ENCODE results near the gene HPCAL1. TPM values are rescaled to one million over a fixed set of nuclear protein-coding genes. Genes with fewer than 3 reads are reported as not detected.
"Not testable (repeated sequence)": the region's sequence is repeated elsewhere in the genome, so short reads cannot be mapped to it uniquely, and the experiment has no call there.

The HPCAL1 gene
- total RNA-seq, 1 donor from 2014 or later = 77.1 TPM

- intact Hi-C loops (cut with micrococcal nuclease) = no loop called here
- H3K27ac Mint-ChIP-seq = no peak overlapping the region
- H3K4me1 Mint-ChIP-seq = peaks cover 10% of the 10 kb centered on the region
- DNase-seq = no peak
- H3K27me3 Mint-ChIP-seq = peaks cover 5% of the 10 kb centered on the region
- H3K36me3 Mint-ChIP-seq (ENCODE audit: low read depth) = no peaks in the 10 kb centered on the region
- no peak overlapping the region for H3K4me3 Mint-ChIP-seq
- no peaks in the 10 kb centered on the region for H3K9me3 Mint-ChIP-seq
Observed at GRCh38 chr2:10285191-10285555, 17.5 kb upstream of the HPCAL1 start.

GRCh38 chr2:10285556-10286198 is 17.0 kb upstream of the HPCAL1 start:
- no peaks in the 10 kb centered on the region for H3K9me3 Mint-ChIP-seq
- peaks cover 10% of the 10 kb centered on the region for H3K4me1 Mint-ChIP-seq
- no peak for DNase-seq
- H3K27ac Mint-ChIP-seq = no peak overlapping the region
- no peaks in the 10 kb centered on the region for H3K36me3 Mint-ChIP-seq (ENCODE audit: low read depth)
- intact Hi-C loops (cut with micrococcal nuclease) = no loop called here
- H3K27me3 Mint-ChIP-seq = peaks cover 5% of the 10 kb centered on the region
- no peak overlapping the region for H3K4me3 Mint-ChIP-seq

- DNase-seq = no peak
- Mint-ChIP-seq H3K9me3 (no peaks in the 10 kb centered on the region), H3K4me1 (peaks cover 10% of the 10 kb centered on the region), H3K4me3 (no peak overlapping the region), H3K27me3 (peaks cover 5% of the 10 kb centered on the region), H3K27ac (no peak overlapping the region), H3K36me3 (ENCODE audit: low read depth) (no peaks in the 10 kb centered on the region)
- intact Hi-C loops (cut with micrococcal nuclease) = no loop called here
Observed at GRCh38 chr2:10286216-10287037, 16.3 kb upstream of the HPCAL1 start.

- Mint-ChIP-seq H3K4me1 (peaks cover 10% of the 10 kb centered on the region), H3K36me3 (ENCODE audit: low read depth) (no peaks in the 10 kb centered on the region), H3K4me3 (no peak overlapping the region), H3K27me3 (peaks cover 5% of the 10 kb centered on the region), H3K9me3 (no peaks in the 10 kb centered on the region), H3K27ac (no peak overlapping the region)
- intact Hi-C loops (cut with micrococcal nuclease) = no loop called here
- no peak for DNase-seq
Observed at GRCh38 chr2:10287761-10288160, 14.9 kb upstream of the HPCAL1 start.

GRCh38 chr2:10288606-10289005 is 14.1 kb upstream of the HPCAL1 start:
- Mint-ChIP-seq H3K4me1 (peaks cover 5% of the 10 kb centered on the region), H3K4me3 (no peak overlapping the region), H3K27ac (no peak overlapping the region), H3K27me3 (peaks cover 8% of the 10 kb centered on the region), H3K9me3 (no peaks in the 10 kb centered on the region), H3K36me3 (ENCODE audit: low read depth) (no peaks in the 10 kb centered on the region)
- DNase-seq = no peak
- intact Hi-C loops (cut with micrococcal nuclease) = no loop called here

- peaks cover 8% of the 10 kb centered on the region for H3K27me3 Mint-ChIP-seq
Observed at GRCh38 chr2:10289352-10289751, 13.4 kb upstream of the HPCAL1 start.

GRCh38 chr2:10289891-10290290 is 12.8 kb upstream of the HPCAL1 start:
- no peak for DNase-seq
- Mint-ChIP-seq H3K27ac (no peak overlapping the region), H3K36me3 (ENCODE audit: low read depth) (no peaks in the 10 kb centered on the region), H3K4me3 (no peak overlapping the region), H3K4me1 (peaks cover 3% of the 10 kb centered on the region), H3K27me3 (peaks cover 8% of the 10 kb centered on the region), H3K9me3 (no peaks in the 10 kb centered on the region)
- intact Hi-C loops (cut with micrococcal nuclease) = no loop called here

More at GRCh38 chr2:10289352-10289751, 13.4 kb upstream of the HPCAL1 start:
- Mint-ChIP-seq H3K9me3 (no peaks in the 10 kb centered on the region), H3K27ac (no peak overlapping the region), H3K4me3 (no peak overlapping the region), H3K4me1 (peaks cover 4% of the 10 kb centered on the region), H3K36me3 (ENCODE audit: low read depth) (no peaks in the 10 kb centered on the region)
- DNase-seq = no peak
- intact Hi-C loops (cut with micrococcal nuclease) = no loop called here

GRCh38 chr2:10291376-10291775 is 11.3 kb upstream of the HPCAL1 start:
- H3K4me1 Mint-ChIP-seq; H3K36me3 Mint-ChIP-seq (ENCODE audit: low read depth); H3K27ac Mint-ChIP-seq; H3K4me3 Mint-ChIP-seq; H3K27me3 Mint-ChIP-seq; intact Hi-C loops (cut with micrococcal nuclease); DNase-seq; H3K9me3 Mint-ChIP-seq: not testable (repeated sequence)

GRCh38 chr2:10292033-10292432 is 10.7 kb upstream of the HPCAL1 start:
- Mint-ChIP-seq H3K27me3 (peaks cover 5% of the 10 kb centered on the region), H3K36me3 (ENCODE audit: low read depth) (no peaks in the 10 kb centered on the region), H3K4me3 (no peak overlapping the region), H3K9me3 (no peaks in the 10 kb centered on the region), H3K4me1 (peaks cover 2% of the 10 kb centered on the region), H3K27ac (no peak overlapping the region)
- intact Hi-C loops (cut with micrococcal nuclease) = no loop called here
- DNase-seq = no peak

GRCh38 chr2:10293603-10294002 is 9.1 kb upstream of the HPCAL1 start:
- no peak overlapping the region for H3K4me3 Mint-ChIP-seq
- H3K27ac Mint-ChIP-seq = no peak overlapping the region
- intact Hi-C loops (cut with micrococcal nuclease) = no loop called here
- no peak for DNase-seq
- H3K27me3 Mint-ChIP-seq = peaks cover 3% of the 10 kb centered on the region
- peaks cover under 1% of the 10 kb centered on the region for H3K9me3 Mint-ChIP-seq
- H3K4me1 Mint-ChIP-seq = peaks cover 18% of the 10 kb centered on the region
- no peaks in the 10 kb centered on the region for H3K36me3 Mint-ChIP-seq (ENCODE audit: low read depth)

- H3K27ac Mint-ChIP-seq = no peak overlapping the region
- peaks cover 22% of the 10 kb centered on the region for H3K4me1 Mint-ChIP-seq
- no peak overlapping the region for H3K4me3 Mint-ChIP-seq
- DNase-seq = no peak
- intact Hi-C loops (cut with micrococcal nuclease) = no loop called here
- peaks cover 3% of the 10 kb centered on the region for H3K27me3 Mint-ChIP-seq
- H3K9me3 Mint-ChIP-seq = peaks cover 4% of the 10 kb centered on the region
- no peaks in the 10 kb centered on the region for H3K36me3 Mint-ChIP-seq (ENCODE audit: low read depth)
Observed at GRCh38 chr2:10294077-10294476, 8.6 kb upstream of the HPCAL1 start.

GRCh38 chr2:10295649-10296048 is 7.1 kb upstream of the HPCAL1 start:
- H3K27ac Mint-ChIP-seq; H3K27me3 Mint-ChIP-seq; H3K4me3 Mint-ChIP-seq; intact Hi-C loops (cut with micrococcal nuclease); DNase-seq; H3K36me3 Mint-ChIP-seq (ENCODE audit: low read depth); H3K9me3 Mint-ChIP-seq: not testable (repeated sequence)
- H3K4me1 Mint-ChIP-seq = peaks cover 32% of the 10 kb centered on the region

GRCh38 chr2:10296142-10296541 is 6.6 kb upstream of the HPCAL1 start:
- Mint-ChIP-seq H3K4me1 (peaks cover 36% of the 10 kb centered on the region), H3K9me3 (peaks cover 4% of the 10 kb centered on the region), H3K27me3 (peaks cover 3% of the 10 kb centered on the region), H3K4me3 (no peak overlapping the region), H3K27ac (peak overlapping the region; percentile 38), H3K36me3 (ENCODE audit: low read depth) (no peaks in the 10 kb centered on the region)
- DNase-seq = no peak
- intact Hi-C loops (cut with micrococcal nuclease) = no loop called here

- Mint-ChIP-seq H3K36me3 (ENCODE audit: low read depth) (no peaks in the 10 kb centered on the region), H3K4me1 (peaks cover 45% of the 10 kb centered on the region), H3K27me3 (peaks cover 3% of the 10 kb centered on the region), H3K9me3 (peaks cover 4% of the 10 kb centered on the region), H3K4me3 (peak overlapping the region; percentile 35), H3K27ac (no peak overlapping the region)
- no peak for DNase-seq
- intact Hi-C loops (cut with micrococcal nuclease) = no loop called here
Observed at GRCh38 chr2:10297191-10297830, 5.4 kb upstream of the HPCAL1 start.

Measured in activated CD4-positive, alpha-beta T cell treated with anti-CD3 and anti-CD28 coated beads, Interleukin-2, amount 10 ng/mL, durations not matched to agents 24 days and 14 days (primary cell).